ENCODE measurements around the gene OR13A1.
"Not testable (repeated sequence)": the region's sequence is repeated elsewhere in the genome, so short reads cannot be mapped to it uniquely, and the experiment has no call there.

GRCh38 chr10:45358961-45359360 lies 43.6 kb upstream of the OR13A1 start:
- not testable (repeated sequence) for TF ChIP-seq RAD21 (IDR thresholded peaks at IDR 0.05; ENCODE audit: low read length); CTCF (IDR thresholded peaks at IDR 0.05); CHD2 (IDR thresholded peaks at IDR 0.05; ENCODE audit: low read length, partially characterized antibody); JUND (IDR thresholded peaks at IDR 0.05); TCF12 (IDR thresholded peaks at IDR 0.05); REST (IDR thresholded peaks at IDR 0.05; ENCODE audit: low read depth, low read length); POLR2AphosphoS5 (IDR thresholded peaks at IDR 0.05; ENCODE audit: low read depth, low read length); NRF1 (IDR thresholded peaks at IDR 0.05; ENCODE audit: low read depth, low read length); SIN3A (IDR thresholded peaks at IDR 0.05; ENCODE audit: borderline replicate concordance, low read depth, low read length); EZH2phosphoT487 (IDR thresholded peaks at IDR 0.05; ENCODE audit: borderline replicate concordance, low read depth); YY1 (IDR thresholded peaks at IDR 0.05; ENCODE audit: low read depth)

Measured in SK-N-SH (cell line).